Osteocyte (in vitro differentiated cells): ENCODE data around the gene CWH43. TPM values are rescaled to one million over a fixed set of nuclear protein-coding genes. Genes with fewer than 3 reads are reported as not detected.
"Not testable (repeated sequence)": the region's sequence is repeated elsewhere in the genome, so short reads cannot be mapped to it uniquely, and the experiment has no call there.

Source experiments
- DNase-seq: peaks from one replicate; pipeline ENCODE4 v3.0.0; 2021; ENCODE audit warnings: mixed read lengths; ENCODE audit not compliant: unreplicated experiment; ENCODE audit errors: extremely low spot score
- H3K27ac Mint-ChIP-seq: one replicate; pipeline ENCODE4 v1.8.0; 2021; ENCODE audit warnings: mild to moderate bottlenecking, mixed read lengths; ENCODE audit not compliant: unreplicated experiment
- H3K27me3 Mint-ChIP-seq: one replicate; pipeline ENCODE4 v1.8.0; 2021; ENCODE audit warnings: mixed read lengths; ENCODE audit not compliant: unreplicated experiment
- H3K36me3 Mint-ChIP-seq: one replicate; pipeline ENCODE4 v1.8.0; 2021; ENCODE audit warnings: mixed read lengths; ENCODE audit not compliant: unreplicated experiment
- H3K4me1 Mint-ChIP-seq: one replicate; pipeline ENCODE4 v1.8.0; 2021; ENCODE audit warnings: mixed read lengths; ENCODE audit not compliant: unreplicated experiment
- H3K4me3 Mint-ChIP-seq: one replicate; pipeline ENCODE4 v1.8.0; 2021; ENCODE audit warnings: mild to moderate bottlenecking, moderate library complexity, mixed read lengths; ENCODE audit not compliant: unreplicated experiment
- H3K9me3 Mint-ChIP-seq: one replicate; pipeline ENCODE4 v1.8.0; 2021; ENCODE audit warnings: mixed read lengths; ENCODE audit not compliant: unreplicated experiment
- CTCF ChIP-seq: fragments of 200-600 bp; sonication (generic); IDR thresholded peaks from 2 replicates; pipeline ENCODE4 v1.5.0; 2021; ENCODE audit warnings: antibody characterized with exemption, mild to moderate bottlenecking, moderate library complexity
- total RNA-seq: library from RNA; stranded (reverse); gene quantifications from 2 replicates; pipeline ENCODE4 v1.2.1, GENCODE V29; 2021

The CWH43 gene
- total RNA-seq, 1 donor from 2014 or later, result not detected

- DNase-seq, result no peak
- TF ChIP-seq CTCF, result no peak
- Mint-ChIP-seq H3K4me3 (no peak overlapping the region), H3K4me1 (no peaks in the 10 kb centered on the region), H3K27me3 (peaks cover 5% of the 10 kb centered on the region), H3K27ac (no peak overlapping the region), H3K36me3 (no peaks in the 10 kb centered on the region), H3K9me3 (peaks cover 2% of the 10 kb centered on the region)
Measured at GRCh38 chr4:49036528-49036927, 50.5 kb downstream of the CWH43 start.

GRCh38 chr4:49044270-49044669 is 58.2 kb downstream of the CWH43 start:
- H3K27me3 Mint-ChIP-seq, result no peaks in the 10 kb centered on the region
- H3K9me3 Mint-ChIP-seq, result peaks cover 26% of the 10 kb centered on the region
- no peaks in the 10 kb centered on the region for H3K36me3 Mint-ChIP-seq

GRCh38 chr4:49058306-49058705 is 72.2 kb downstream of the CWH43 start:
- H3K36me3 Mint-ChIP-seq, result no peaks in the 10 kb centered on the region
- H3K4me1 Mint-ChIP-seq, result no peaks in the 10 kb centered on the region
- no peak overlapping the region for H3K27ac Mint-ChIP-seq
- H3K9me3 Mint-ChIP-seq, result peaks cover 36% of the 10 kb centered on the region
- DNase-seq, result no peak
- no peak overlapping the region for H3K4me3 Mint-ChIP-seq
- TF ChIP-seq CTCF, result no peak
- no peaks in the 10 kb centered on the region for H3K27me3 Mint-ChIP-seq

More at GRCh38 chr4:49044270-49044669, 58.2 kb downstream of the CWH43 start:
- no peaks in the 10 kb centered on the region for H3K4me1 Mint-ChIP-seq
- no peak for TF ChIP-seq CTCF
- DNase-seq, result no peak
- no peak overlapping the region for H3K27ac Mint-ChIP-seq
- no peak overlapping the region for H3K4me3 Mint-ChIP-seq

- no peaks in the 10 kb centered on the region for H3K4me1 Mint-ChIP-seq
- no peak for TF ChIP-seq CTCF
- DNase-seq, result no peak
- no peak overlapping the region for H3K4me3 Mint-ChIP-seq
- H3K27ac Mint-ChIP-seq, result no peak overlapping the region
- peaks cover 35% of the 10 kb centered on the region for H3K9me3 Mint-ChIP-seq
- H3K27me3 Mint-ChIP-seq, result no peaks in the 10 kb centered on the region
- H3K36me3 Mint-ChIP-seq, result no peaks in the 10 kb centered on the region
Measured at GRCh38 chr4:49063670-49064069, 77.6 kb downstream of the CWH43 start.

GRCh38 chr4:49072196-49072595 is 86.1 kb downstream of the CWH43 start:
- peaks cover 25% of the 10 kb centered on the region for H3K9me3 Mint-ChIP-seq
- DNase-seq, H3K4me1 Mint-ChIP-seq, H3K27me3 Mint-ChIP-seq, H3K36me3 Mint-ChIP-seq, H3K4me3 Mint-ChIP-seq, H3K27ac Mint-ChIP-seq: not testable (repeated sequence)

- DNase-seq, H3K27ac Mint-ChIP-seq, H3K4me1 Mint-ChIP-seq, H3K36me3 Mint-ChIP-seq, H3K4me3 Mint-ChIP-seq, H3K27me3 Mint-ChIP-seq: not testable (repeated sequence)
- peaks cover 27% of the 10 kb centered on the region for H3K9me3 Mint-ChIP-seq
Measured at GRCh38 chr4:49091883-49092282, 105.8 kb downstream of the CWH43 start.

GRCh38 chr4:49092608-49093135 is 106.6 kb downstream of the CWH43 start:
- not testable (repeated sequence) for H3K36me3 Mint-ChIP-seq, H3K4me3 Mint-ChIP-seq, DNase-seq

GRCh38 chr4:49096215-49096614 is 110.1 kb downstream of the CWH43 start:
- not testable (repeated sequence) for H3K27me3 Mint-ChIP-seq, H3K4me1 Mint-ChIP-seq, H3K27ac Mint-ChIP-seq, H3K4me3 Mint-ChIP-seq, DNase-seq
- H3K36me3 Mint-ChIP-seq, result peaks cover 13% of the 10 kb centered on the region
- peaks cover 59% of the 10 kb centered on the region for H3K9me3 Mint-ChIP-seq

More at GRCh38 chr4:49092608-49093135, 106.6 kb downstream of the CWH43 start:
- not testable (repeated sequence) for H3K4me1 Mint-ChIP-seq, H3K27me3 Mint-ChIP-seq, H3K27ac Mint-ChIP-seq
- H3K9me3 Mint-ChIP-seq, result peaks cover 34% of the 10 kb centered on the region

- not testable (repeated sequence) for DNase-seq, H3K27me3 Mint-ChIP-seq, H3K4me1 Mint-ChIP-seq, H3K27ac Mint-ChIP-seq, H3K4me3 Mint-ChIP-seq
- Mint-ChIP-seq H3K9me3 (peaks cover 55% of the 10 kb centered on the region), H3K36me3 (peaks cover 13% of the 10 kb centered on the region)
Measured at GRCh38 chr4:49096627-49097026, 110.6 kb downstream of the CWH43 start.
